IPS-18c (cell line): Measurements from ENCODE around the gene SULT4A1.

Experiments
- H3K4me3 ChIP-seq: 2 replicates; pipeline ENCODE4 v1.7.0; 2013; ENCODE audit warnings: low read depth, mild to moderate bottlenecking, low read length, moderate library complexity; ENCODE audit not compliant: insufficient read depth
- H3K9me3 ChIP-seq: one replicate; pipeline ENCODE4 v1.6.1; 2013; ENCODE audit warnings: mild to moderate bottlenecking, low read length, moderate library complexity; ENCODE audit not compliant: control insufficient read depth, insufficient read depth

Gene SULT4A1

DNA sequence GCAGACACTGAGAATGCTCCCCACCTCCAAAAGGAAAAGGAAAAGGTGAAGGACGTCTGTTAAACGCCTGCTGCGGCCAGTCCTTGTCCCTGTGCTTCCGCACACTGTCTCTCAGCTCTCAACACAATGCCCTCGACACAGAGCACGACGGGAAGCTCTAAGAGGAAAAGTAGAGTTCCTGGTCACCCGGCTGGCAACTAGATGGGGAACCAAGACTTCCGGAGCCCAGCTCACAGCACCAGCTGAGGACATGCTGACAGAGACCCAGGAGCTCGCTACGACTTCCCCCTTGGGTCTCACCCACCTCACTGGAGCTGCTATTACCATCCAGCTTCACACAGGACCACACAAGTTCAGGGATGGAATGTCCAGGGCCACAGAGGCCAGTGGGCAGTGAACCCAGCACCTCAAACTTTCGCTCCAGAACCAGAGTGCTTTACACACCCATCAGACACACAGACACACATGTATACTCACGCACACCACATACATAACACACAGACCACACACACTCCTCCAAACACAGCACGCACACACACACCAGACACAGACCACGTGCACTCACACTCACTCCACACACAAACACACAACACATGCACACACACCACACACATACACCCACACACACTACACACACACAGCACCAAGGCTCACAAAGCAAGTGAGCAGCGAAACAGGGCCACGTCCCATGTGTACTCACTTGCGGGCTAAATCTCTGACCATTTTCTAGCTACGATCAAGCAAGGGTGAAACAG, 9.6 kb downstream of the SULT4A1 start:
- H3K9me3 ChIP-seq = peaks cover 2% of the 10 kb centered on the region
- H3K4me3 ChIP-seq = no peak overlapping the region

DNA sequence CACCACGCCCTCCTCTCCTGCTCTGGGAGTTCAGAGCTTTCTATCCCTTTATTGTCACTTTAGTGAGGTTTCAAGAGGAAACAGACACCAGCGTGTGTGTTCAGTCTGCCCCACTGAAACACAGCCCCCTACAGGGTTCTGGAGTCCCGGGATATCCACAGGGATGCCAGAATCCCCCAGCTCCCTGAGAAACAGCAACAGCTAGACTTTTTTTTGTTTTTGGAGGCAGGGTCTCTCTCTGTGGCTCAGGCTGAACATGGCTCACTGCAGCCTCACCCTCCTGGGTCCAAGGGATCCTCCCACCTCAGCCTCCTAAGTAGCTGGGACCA, 10.4 kb downstream of the SULT4A1 start:
- Histone ChIP-seq H3K4me3 (no peak overlapping the region), H3K9me3 (peaks cover 2% of the 10 kb centered on the region)

DNA sequence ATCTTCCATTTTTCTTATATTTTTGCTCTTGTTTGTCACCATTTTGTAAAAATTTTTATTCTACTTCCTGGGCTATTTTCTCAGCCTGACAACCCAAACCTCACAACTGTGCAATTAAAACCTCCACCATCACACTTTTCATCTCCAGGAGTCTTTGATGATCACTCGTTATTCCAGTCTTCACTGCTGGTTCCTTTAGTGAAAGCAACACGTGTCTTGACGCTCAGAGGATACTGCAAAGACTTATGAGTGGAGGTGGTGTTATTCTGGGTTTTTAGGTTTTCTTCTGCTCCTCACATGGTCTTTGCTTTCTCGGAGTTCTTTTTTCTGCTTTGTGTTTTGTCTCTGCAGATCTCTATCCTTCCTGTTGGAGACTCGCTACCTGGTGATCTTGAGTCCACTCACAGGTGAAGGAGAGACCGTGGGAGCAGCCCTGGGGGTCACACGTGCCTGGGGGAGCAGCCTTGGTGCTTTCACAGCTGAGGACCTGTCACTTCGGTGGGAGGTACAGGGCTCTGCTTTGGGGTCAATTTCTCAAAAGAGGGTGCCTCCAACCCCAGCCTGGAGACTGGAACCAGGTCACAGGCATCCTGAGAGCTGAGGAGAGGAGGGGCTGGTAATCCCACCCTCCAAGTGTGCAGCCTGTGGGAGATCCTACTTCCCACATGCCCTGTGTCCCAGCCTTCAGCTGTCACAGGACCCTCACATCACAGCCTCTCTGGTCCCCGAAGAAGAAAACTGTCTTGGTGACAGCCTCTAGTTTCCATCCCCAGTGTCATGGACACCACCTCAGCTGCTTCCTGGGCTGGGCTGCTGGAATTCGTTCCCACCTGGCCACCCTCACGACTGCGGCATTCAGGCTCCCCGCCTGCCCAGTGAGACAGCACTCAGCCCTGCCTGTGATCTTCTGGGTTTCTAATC, 11.0 kb downstream of the SULT4A1 start:
- peaks cover 2% of the 10 kb centered on the region for H3K9me3 ChIP-seq
- no peak overlapping the region for H3K4me3 ChIP-seq

DNA sequence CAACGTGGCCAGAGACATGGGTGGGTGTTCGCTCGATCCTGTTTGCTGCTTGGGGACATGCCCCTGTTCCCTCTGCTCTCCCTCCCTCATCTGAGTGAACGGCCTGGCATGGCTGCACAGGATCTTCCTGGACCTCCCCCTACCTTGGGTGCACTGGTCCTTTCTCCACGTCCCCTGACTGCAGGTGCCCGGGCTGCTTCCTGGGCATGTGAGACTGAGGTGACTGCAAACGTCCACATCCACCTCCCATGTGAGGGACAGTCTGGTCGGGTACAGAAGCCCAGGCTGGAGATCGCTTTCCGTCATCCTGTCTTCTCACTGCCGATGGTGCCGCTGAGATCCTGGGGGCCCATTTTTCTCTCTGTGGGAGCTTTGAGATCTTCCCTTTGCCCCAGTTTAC, 11.8 kb downstream of the SULT4A1 start:
- Histone ChIP-seq H3K4me3 (no peak overlapping the region), H3K9me3 (peaks cover 2% of the 10 kb centered on the region)

DNA sequence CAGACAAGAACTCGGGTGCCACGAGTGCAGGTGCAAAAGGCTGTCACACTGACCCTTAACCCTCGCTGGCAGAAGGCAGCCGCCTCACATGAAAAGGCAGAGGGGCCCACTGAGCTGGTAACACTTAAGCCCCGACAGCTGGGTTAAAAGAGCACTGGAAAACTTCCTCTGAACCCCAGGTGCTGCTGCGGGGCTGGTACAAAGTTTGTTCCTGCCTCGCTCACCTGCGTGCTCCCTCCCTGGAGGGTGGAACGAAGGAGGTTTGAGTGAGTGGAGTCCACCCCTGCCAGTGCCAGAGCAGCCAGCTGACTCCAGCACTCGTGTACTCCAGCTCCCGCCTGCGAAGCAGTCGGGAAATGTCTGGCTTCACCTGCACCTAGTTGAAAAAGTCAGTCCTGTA, 12.6 kb downstream of the SULT4A1 start:
- H3K4me3 ChIP-seq = no peak overlapping the region

DNA sequence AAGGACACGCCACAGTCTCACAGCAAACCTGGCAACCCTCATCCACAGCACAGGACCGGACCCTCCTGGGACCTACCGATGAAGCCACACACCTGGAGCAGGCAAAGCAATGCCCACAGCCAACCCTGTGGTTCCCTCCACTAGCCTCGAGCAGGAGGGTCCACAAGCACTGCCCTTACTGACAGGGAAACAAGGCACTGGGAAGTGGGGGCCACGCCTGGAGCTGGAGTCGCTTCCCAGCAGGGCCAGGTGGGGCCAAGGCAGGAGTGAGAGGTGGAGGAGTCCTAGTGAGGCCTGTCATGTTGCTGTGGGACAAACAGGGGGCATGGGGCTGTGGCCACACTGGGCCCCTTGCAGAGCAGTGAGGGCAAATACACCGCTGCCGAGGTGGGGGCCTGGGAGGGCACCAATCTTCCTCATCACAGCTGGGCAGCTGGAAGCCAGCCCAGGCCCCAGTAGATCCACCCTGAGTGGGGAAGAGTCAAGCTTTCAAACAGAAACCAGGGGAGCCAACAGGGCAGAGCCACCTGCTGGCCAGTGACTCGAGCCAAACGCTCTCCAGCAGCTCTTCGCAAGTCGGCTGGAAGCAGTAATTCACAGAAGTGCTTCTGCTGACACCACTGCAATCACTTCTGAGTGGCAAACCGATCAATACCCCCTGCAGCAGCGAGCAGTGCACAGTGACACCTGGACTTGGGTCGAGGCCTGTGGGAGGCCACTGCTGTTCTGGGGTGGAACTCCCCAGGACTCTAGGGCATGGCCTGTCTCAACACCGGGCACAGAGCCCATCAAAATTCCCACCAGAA, 13.7 kb downstream of the SULT4A1 start:
- no peak overlapping the region for H3K4me3 ChIP-seq
- H3K9me3 ChIP-seq = peaks cover 2% of the 10 kb centered on the region

More for the DNA sequence above, 12.6 kb downstream of the SULT4A1 start:
- H3K9me3 ChIP-seq = peaks cover 2% of the 10 kb centered on the region

DNA sequence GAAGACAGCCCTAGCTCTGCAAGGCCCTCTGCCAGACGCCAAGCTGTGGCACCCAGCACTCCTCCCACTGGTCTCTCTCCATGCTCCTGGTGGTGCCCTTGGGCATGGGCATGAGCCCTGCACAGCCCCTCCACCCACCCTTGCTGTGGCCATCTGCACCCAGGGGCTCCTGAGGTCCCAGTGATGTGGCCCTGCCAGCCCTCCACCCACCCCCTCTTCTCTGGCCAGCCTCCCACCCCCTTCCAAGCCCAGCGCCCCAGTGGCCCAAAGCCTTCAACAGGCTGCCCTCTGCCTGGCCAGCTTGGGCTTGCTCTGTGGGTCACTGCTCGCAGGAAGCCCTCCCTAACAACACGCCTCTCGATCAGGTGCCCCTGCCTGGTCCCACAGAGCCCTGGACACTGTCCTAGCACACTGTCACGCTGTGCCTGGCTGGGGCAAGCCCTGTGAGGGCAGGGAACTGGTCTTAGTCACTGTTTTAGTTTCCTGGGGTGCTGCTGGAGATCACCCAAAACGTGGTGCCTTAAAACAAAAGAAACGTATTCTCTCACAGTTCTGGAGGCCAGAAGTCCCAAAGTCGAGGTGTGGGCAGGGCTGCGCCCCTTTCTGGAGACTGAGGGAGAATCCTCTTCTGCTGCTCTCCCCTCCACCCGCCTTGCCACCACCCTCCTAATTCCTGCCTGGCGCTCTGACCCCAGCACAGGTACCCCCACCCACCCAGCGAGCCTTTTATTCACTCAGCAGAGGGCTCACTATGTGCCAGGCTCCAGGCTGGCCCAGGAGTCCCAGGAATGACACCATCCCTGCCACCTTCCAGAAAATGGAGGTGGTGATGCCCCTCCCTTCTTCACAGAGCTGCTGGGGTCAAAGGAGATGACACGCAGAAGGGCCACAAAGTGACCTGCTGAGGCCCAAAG, 14.7 kb downstream of the SULT4A1 start:
- H3K9me3 ChIP-seq = peaks cover 2% of the 10 kb centered on the region

DNA sequence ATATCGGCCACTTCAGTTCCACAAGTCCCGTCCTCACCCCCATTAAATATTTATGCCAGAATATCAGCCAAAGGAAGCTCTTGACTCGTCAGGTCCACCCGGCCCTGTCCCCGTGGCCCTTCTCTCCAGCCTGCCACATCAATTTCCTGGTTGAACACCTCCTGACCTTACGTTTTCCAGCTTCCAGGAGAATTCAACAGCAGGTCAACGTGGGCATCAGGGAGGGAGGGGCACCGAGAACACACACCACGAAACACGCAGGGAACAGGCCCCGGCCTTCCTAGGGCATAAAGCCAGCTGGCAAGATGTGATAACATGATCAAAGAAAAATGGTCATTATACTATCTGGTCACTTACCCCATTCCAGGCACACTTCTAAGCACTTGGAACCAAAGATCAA, 15.3 kb downstream of the SULT4A1 start:
- H3K9me3 ChIP-seq = peaks cover 2% of the 10 kb centered on the region
- H3K4me3 ChIP-seq = no peak overlapping the region

More for the DNA sequence above, 14.7 kb downstream of the SULT4A1 start:
- H3K4me3 ChIP-seq = no peak overlapping the region

DNA sequence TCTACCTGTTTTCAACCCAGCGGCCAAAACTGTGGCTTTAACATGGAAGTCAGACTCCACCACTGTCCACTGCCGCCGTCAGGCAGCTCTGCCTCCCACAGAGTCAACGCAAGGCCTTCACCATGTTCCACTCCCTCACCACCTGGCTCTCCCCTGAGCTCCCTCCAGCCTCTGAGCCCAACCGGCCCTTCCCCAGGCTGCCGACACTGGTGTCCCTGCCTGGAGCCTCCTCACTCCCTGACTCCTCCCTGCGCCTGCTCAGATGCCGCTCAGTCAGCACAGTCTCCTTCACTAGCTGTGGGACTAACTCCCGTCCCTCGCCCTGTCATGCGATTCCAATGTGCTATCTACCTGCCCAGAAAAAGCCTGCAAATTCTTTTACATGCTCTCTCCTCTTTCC, 16.3 kb downstream of the SULT4A1 start:
- no peak overlapping the region for H3K4me3 ChIP-seq
- peaks cover 2% of the 10 kb centered on the region for H3K9me3 ChIP-seq

DNA sequence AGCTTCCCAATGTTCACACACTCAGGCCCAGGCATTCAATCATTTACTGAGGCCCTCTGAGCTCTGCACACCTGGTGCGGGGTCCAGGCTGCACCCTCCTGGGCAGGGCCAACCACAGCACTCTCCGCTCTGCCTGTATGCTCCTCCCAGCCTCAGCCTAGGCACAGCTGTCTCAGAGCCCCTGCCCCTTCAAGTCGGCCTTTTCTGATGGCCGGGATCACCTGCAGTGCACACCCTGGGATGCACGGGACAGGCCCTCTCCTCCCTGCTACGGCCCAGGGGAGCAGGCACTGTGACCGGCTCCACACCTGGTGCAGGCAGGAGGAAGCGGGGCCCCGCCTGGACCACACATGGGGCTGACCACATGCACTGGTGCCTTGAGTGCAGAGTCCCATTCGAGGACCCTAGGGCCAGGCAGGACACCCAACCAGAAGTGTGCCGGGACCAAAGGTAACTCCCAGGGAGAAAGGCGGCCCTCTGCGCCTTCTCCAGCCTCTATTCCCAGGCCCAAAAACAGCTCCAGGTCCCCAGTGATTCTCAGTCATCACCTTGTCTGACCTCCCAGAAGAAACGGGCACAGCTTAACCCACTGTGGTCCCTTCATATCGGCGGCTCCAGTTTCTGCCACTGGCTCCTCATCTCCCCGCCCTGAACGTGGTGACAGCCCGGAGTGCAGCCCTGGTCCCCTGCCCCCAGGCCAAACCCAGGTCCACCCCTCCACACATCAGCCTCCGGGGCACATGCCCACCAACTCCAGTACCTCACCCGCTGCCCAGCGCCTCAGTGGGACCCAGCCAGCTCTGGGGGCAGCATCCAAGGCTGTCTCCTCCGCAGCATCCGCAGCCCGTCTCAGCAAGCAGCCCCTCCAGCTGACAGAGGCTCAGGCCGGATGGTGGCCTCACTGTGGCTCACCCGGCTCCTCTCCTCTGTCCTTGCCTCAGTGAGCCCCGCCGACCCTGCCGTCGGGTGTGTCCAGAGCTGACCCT, 17.5 kb downstream of the SULT4A1 start:
- no peak overlapping the region for H3K4me3 ChIP-seq
- H3K9me3 ChIP-seq = peaks cover 2% of the 10 kb centered on the region

DNA sequence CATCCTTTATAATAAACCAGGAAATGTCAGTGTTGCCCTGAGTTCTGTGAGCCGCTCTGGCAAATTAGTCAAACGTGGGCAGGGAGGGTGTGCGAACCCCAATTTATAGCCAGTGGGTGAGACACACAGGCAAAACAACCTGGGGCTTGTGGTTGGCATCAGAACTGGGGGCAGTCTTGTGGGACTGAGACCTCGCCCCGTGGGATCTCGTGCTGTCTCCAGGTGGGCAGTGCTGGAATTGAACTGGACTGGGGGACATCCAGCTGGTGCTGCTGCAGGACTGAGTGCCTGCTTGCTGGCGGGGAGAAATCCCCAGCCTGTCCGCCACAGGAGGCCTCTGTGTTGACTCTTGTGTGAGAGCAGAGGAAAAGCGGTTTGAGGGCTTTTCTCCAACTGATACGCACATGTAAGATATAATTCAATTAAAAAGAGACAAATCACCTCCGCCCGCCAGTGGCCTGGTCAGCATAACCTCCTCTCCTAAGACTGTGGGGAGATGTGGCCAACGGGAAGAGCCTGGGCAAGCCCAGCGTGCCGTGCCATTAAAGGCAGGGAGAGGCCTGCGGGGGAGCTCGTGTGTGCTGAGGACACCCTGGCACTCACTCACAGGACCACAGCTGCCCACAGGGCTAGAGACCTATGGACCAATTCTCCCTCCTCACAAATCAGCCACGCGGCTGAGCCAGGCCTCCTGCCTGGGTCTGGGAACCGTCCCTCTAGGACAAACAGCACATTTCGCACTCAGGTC, 18.4 kb downstream of the SULT4A1 start:
- H3K9me3 ChIP-seq = no peaks in the 10 kb centered on the region
- no peak overlapping the region for H3K4me3 ChIP-seq

DNA sequence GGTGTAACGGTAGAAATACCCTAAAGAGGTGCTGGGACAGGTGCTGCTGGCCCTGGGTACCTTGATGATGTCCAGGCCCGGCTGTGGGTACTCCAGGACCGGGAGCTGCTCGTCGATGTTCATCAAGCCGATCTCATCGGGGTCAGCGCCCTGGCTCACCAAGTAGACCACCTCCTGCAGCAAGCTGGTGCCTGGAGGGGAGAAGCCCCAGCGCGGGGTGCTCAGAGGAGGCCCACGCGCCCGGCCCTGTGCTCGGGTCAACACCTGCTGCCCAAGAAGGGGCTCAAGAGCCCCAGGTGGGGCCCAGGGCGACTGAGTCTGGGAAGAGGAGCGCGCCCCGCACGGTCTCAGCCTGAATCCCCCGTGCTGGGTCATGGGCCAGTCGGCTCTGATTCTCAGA, 20.6 kb downstream of the SULT4A1 start:
- Histone ChIP-seq H3K9me3 (no peaks in the 10 kb centered on the region), H3K4me3 (no peak overlapping the region)

DNA sequence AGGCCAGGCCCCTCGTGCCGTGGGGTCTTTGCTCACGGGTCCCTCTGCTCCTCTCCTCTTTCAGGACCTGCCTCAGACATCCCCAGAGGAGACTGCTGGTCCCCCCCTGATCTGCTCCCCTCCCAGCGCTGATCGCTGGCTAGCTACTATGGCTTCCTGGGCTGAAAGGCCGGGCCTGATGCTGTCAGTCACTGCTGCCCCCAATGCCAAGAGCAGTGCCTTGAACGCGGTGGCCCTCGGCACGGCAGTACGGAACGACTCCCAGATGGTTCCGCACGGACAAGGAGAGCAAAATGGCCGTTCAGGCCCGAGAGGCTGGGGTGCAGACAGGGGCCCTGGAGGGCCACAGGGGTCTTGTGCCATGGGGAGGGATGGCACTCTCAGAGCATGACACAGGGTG, 21.5 kb downstream of the SULT4A1 start:
- H3K4me3 ChIP-seq = no peak overlapping the region
- no peaks in the 10 kb centered on the region for H3K9me3 ChIP-seq

DNA sequence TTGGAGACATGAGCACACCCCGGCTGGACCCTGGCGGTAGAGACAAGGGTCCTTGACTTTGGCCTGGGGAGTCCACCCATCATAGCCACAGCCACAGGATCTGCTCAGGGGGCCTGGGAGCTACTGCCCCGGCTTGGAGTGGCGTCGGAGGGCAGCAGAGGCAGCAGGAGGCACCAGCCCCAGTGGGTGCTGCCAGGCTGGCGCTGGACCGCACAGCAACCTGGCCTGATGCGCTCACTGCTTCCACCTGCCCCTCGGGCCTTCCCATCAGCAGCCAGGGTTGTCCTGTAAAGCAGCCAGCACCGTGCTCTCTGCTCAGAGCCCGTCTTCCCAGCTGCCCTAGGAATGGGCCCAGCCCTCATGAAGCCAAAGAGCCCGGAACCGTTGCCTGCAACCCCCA, 21.9 kb downstream of the SULT4A1 start:
- H3K4me3 ChIP-seq = no peak overlapping the region

DNA sequence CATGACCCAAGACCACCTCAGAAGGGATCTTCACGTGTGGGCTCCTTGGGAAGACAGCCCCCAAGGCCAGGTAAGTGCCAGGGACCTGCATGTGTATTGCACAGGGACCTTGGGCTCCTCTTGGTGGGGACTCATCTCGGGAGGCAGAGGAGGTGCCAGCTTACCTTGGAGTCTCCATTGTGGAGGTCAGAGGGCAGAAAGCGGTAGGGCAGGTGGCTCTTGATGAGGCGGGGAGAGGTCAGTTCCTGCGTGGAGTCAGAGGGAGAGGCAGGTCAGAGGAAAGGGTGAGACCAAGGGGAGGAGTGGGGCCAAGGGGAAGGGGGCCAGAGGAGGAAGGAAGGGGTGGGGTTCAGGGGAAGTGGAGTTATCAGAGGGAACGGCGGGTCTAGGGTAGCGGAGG, 22.5 kb downstream of the SULT4A1 start:
- H3K9me3 ChIP-seq = no peaks in the 10 kb centered on the region
- H3K4me3 ChIP-seq = no peak overlapping the region

More for the DNA sequence above, 21.9 kb downstream of the SULT4A1 start:
- H3K9me3 ChIP-seq = no peaks in the 10 kb centered on the region
